ENCODE data around the gene MYOT. TPM values are rescaled to one million over a fixed set of nuclear protein-coding genes. Genes with fewer than 3 reads are reported as not detected.
"Not testable (repeated sequence)": the region's sequence is repeated elsewhere in the genome, so short reads cannot be mapped to it uniquely, and the experiment has no call there.

MYOT gene
- total RNA-seq, 1 experiment from 2014 or later = not detected

- not testable (repeated sequence) for DNase-seq (ENCODE audit: low spot score)
These were observed 14.5 kb upstream of the MYOT start for GRCh38 chr5:137853165-137853564.

- no peak for DNase-seq (ENCODE audit: low spot score)
These were observed 11.5 kb upstream of the MYOT start for GRCh38 chr5:137856201-137856600.

GRCh38 chr5:137856916-137857862 is 10.5 kb upstream of the MYOT start:
- DNase-seq (ENCODE audit: low spot score) = no peak

GRCh38 chr5:137858223-137858916 is 9.3 kb upstream of the MYOT start:
- DNase-seq (ENCODE audit: low spot score) = no peak

- DNase-seq (ENCODE audit: low spot score) = no peak
These were observed 8.7 kb upstream of the MYOT start for GRCh38 chr5:137858954-137859353.

GRCh38 chr5:137862251-137862650 is 5.4 kb upstream of the MYOT start:
- no peak for DNase-seq (ENCODE audit: low spot score)

GRCh38 chr5:137863653-137864052 is 4.0 kb upstream of the MYOT start:
- DNase-seq (ENCODE audit: low spot score) = not testable (repeated sequence)

GRCh38 chr5:137866541-137867388 is 895 bp upstream of the MYOT start:
- DNase-seq (ENCODE audit: low spot score) = no peak

- no peak for DNase-seq (ENCODE audit: low spot score)
These were observed 3.1 kb downstream of the MYOT start for GRCh38 chr5:137870647-137871339.

- no peak for DNase-seq (ENCODE audit: low spot score)
These were observed 3.9 kb downstream of the MYOT start for GRCh38 chr5:137871571-137871970.

GRCh38 chr5:137872466-137872865 is 4.8 kb downstream of the MYOT start:
- no peak for DNase-seq (ENCODE audit: low spot score)

- no peak for DNase-seq (ENCODE audit: low spot score)
These were observed 8.4 kb downstream of the MYOT start for GRCh38 chr5:137876101-137876500.

- no peak for DNase-seq (ENCODE audit: low spot score)
These were observed 12.7 kb downstream of the MYOT start for GRCh38 chr5:137880313-137880712.

- DNase-seq (ENCODE audit: low spot score) = no peak
These were observed 20.2 kb downstream of the MYOT start for GRCh38 chr5:137887831-137888230.

GRCh38 chr5:137888466-137888862 is 20.8 kb downstream of the MYOT start:
- DNase-seq (ENCODE audit: low spot score) = no peak

GRCh38 chr5:137888863-137889759 is 21.5 kb downstream of the MYOT start, which contains the start of gene PKD2L2:
TSS of gene PKD2L2 (plus strand) at chr5:137889457. CDS start at chr5:137889492, 35 bp downstream.
- no peak for DNase-seq (ENCODE audit: low spot score)

GRCh38 chr5:137890845-137891244 is 23.2 kb downstream of the MYOT start:
- peak; percentile 38 for DNase-seq (ENCODE audit: low spot score)

GRCh38 chr5:137891849-137892248 is 24.2 kb downstream of the MYOT start:
- no peak for DNase-seq (ENCODE audit: low spot score)

- no peak for DNase-seq (ENCODE audit: low spot score)
These were observed 26.9 kb downstream of the MYOT start for GRCh38 chr5:137894586-137894985.

- no peak for DNase-seq (ENCODE audit: low spot score)
These were observed 28.9 kb downstream of the MYOT start for GRCh38 chr5:137896560-137896959.
